HG03139 (cell line): ENCODE measurements around the gene ZNF679.
"Not testable (repeated sequence)": the region's sequence is repeated elsewhere in the genome, so short reads cannot be mapped to it uniquely, and the experiment has no call there.

Experiments used
- ATAC-seq: cut with Tn5 transposase; IDR thresholded peaks from one replicate; pipeline ENCODE4 v1.9.1; 2021; ENCODE audit not compliant: unreplicated experiment

ZNF679 gene

GRCh38 chr7:64228174-64228573 lies at the start of gene ZNF679:
TSS of gene ZNF679 (plus strand) at chr7:64228474. CDS start at chr7:64249118, 20,644 bp downstream.
- not testable (repeated sequence) for ATAC-seq

- no peak for ATAC-seq
These were observed 47.3 kb upstream of the ZNF679 start for GRCh38 chr7:64180989-64181388.

DNA sequence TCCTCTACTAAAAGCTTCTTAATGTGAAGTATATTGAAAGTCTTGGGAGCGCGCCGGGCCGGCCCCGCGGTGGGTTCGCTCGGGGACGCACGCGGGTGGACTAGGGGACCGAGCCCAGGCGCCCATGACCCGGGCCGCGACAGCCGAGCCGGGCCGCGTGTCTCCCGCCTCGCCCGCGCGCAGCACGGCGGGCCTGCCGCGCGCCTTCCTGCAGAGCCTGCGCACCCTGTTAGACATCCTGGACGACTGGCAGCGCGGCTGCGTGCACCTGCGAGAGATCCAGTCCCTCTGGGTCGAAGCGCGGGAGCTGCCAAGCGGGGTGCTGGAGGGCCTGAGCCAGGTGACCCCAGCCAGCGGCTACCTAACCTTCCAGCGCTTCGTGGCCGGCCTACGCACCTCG lies 46.7 kb upstream of the ZNF679 start:
- ATAC-seq: no peak

GRCh38 chr7:64182036-64182790 lies 46.1 kb upstream of the ZNF679 start:
- no peak for ATAC-seq

DNA sequence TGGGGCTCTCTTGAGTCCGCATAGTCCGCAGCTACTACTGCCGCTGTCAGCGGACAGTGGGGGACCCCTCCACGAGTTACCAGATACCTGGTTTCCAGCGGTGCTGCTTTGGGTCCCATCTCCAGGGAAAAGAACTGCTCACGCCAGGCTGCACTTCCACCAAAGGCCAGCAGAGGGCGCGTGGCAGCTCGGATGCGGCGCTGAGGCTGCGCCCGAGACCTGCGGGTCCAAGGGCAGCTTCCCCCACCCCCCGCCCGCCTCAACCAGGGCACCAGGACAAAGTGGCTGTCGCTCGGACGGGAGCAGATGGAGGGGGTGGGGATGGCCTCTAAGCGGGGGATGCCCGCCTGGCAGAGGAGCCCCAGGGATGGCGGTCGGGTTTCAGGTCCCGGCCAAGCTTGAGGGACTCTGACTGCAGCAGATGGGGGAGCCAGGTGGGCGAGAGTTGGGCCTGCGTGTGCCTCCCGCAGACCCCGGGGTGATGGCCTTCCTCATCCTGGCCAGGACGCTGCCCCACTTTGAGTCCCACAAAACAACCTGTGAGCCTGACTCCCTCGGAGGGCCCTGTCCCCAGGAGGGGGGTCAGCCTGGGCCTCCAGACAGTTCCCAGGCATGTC lies 45.0 kb upstream of the ZNF679 start:
- no peak for ATAC-seq

DNA sequence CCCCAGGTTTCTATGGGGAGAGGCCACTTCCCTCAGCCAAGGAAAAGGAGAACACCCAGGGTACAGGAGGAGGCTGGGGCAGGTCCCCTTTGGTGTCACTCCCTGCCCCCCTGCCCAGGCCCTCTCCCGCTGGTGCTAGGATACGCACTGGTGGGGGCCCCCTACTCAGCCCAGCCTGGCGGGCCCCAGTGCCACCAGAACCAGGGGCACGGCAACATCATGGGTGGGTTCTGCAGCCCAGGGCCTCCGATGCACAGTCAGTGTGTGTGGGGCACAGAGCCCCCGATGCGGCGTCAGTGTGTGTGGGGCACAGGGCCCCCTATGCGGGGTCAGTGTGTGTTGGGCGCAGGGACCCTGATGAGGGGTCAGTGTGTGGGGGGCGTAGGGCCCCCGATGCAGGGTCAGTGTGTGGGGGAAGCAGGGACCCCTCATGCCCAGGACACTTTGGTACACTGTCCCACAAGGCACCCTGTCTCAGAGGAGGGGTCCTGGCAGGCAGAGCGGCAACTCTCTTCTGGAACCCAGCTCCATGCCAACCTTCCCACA lies 44.4 kb upstream of the ZNF679 start:
- no peak for ATAC-seq

GRCh38 chr7:64184376-64184775 lies 43.9 kb upstream of the ZNF679 start:
- no peak for ATAC-seq

- ATAC-seq: no peak
These were observed 40.9 kb upstream of the ZNF679 start for GRCh38 chr7:64187408-64187807.

DNA sequence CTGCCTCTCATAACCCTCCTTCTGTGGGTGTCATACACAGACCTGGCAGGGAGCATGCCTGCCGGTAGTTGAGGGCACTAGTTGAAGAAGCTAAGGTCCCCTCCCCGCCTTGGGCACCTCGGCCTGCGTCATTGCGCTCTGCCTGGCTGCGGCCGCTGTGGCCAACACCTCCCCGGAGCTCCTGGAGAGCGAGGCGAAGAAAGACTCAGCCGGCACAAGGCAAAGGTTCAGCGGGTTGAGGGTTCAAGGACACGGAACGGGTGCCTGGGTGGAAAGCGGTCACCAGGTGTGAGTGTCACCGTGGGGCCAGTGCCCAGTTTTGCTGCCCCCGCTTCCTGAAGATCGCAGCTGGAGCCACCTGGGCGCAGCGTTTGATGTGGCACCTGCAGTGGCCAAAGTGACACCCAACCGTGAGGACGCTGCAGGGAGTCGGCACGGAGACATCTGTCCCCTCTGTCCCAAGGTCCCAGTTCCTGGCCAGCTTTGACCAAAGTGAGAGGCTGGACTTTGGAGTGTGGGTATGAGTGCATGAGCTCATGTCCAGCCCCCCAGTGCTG lies 36.0 kb upstream of the ZNF679 start:
- no peak for ATAC-seq

DNA sequence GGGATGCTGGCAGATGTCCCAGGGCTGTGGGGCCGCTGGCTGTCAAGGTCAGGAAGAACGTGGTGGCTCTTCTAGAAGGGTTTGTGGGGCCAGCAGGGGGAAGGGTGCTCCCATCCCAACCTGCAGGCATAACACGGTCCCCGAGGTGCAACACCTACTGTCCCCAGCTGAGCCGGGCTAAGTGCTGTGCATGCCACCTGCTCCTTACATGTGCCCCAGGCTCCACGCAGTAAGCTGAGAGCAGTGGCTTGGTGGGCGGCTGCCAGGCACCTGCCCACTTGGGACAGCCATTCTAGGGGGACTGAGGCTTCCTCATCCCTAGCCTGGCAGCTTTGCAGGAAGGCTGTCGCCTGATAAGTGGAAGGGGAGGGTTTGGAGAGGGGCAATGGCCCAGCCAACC lies 35.5 kb upstream of the ZNF679 start:
- no peak for ATAC-seq

- ATAC-seq: no peak
These were observed 21.4 kb upstream of the ZNF679 start, which contains the start of gene ZNF735 for GRCh38 chr7:64206903-64207302. TSS of gene ZNF735 (plus strand) at chr7:64207203. CDS start at chr7:64207203, 0 bp downstream.

DNA sequence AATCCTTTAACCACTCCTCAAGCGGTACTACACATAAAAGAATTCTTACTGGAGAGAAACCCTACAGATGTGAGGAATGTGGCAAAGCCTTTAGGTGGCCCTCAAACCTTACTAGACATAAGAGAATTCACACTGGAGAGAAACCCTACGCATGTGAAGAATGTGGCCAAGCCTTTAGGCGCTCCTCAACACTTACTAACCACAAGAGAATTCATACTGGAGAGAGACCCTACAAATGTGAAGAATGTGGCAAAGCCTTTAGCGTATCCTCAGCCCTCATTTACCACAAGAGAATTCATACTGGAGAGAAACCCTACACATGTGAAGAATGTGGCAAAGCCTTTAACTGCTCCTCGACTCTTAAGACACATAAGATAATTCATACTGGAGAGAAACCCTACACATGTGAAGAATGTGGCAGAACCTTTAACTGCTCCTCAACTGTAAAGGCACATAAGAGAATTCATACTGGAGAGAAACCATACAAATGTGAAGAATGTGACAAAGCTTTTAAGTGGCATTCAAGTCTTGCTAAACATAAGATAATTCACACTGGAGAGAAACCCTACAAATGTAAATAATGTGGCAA lies 8.5 kb upstream of the ZNF679 start:
- not testable (repeated sequence) for ATAC-seq

- ATAC-seq: no peak
These were observed 4.9 kb upstream of the ZNF679 start for GRCh38 chr7:64223366-64223765.

- no peak for ATAC-seq
These were observed 38.2 kb downstream of the ZNF679 start for GRCh38 chr7:64266341-64266919.

DNA sequence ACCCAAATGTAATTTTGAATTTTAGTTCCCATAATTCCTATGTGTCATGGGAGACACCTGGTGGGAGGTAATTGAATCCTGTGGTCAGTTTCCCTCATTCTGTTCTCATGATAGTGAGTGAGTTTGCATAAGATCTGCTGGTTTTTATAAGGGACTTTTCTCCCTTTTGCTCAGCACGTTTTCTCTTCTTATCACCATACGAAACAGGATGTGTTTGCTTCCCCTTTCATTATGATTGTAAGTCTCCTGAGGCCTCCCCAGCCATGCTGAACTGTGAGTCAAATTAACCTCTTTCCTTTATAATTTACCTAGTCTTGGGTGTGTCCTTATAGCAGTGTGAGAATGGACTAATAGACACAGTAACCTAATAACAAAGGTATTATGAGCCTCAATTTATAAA lies 49.4 kb downstream of the ZNF679 start:
- no peak for ATAC-seq

DNA sequence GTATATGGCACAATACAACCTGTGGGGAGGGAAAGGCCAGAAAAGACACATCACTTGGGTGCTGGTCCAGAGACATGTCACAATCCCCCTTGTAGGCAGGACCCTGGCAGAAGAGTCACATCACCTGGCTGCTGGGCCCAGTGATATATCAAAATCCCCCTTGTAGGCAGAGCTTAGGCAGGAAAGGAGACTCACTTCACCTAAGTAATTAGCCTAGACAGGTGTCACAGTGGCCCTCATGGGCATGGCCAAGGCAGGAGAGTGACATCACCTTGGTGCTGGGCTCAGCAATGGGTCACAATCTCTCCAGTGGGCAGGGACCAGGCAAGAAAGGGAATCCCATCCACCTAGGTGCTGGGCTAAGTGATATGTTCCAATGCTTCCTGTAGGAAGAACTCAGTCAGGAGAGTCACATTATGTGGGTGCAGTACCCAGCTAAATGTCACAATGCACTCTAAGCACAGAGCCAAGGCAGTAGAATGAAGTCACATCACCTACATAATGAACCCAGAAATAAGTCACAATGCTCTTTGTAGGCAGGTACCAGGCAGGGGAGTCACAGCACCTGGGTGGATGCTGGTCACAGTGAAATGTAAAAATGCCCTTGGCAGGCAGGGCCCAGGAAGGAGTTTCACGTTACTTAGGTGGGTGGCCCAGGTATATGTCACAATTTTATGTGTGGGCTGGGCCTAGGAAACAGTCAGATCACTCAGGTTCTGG lies 66.6 kb downstream of the ZNF679 start:
- ATAC-seq: no peak

- not testable (repeated sequence) for ATAC-seq
These were observed 69.1 kb downstream of the ZNF679 start for GRCh38 chr7:64297418-64297817.

DNA sequence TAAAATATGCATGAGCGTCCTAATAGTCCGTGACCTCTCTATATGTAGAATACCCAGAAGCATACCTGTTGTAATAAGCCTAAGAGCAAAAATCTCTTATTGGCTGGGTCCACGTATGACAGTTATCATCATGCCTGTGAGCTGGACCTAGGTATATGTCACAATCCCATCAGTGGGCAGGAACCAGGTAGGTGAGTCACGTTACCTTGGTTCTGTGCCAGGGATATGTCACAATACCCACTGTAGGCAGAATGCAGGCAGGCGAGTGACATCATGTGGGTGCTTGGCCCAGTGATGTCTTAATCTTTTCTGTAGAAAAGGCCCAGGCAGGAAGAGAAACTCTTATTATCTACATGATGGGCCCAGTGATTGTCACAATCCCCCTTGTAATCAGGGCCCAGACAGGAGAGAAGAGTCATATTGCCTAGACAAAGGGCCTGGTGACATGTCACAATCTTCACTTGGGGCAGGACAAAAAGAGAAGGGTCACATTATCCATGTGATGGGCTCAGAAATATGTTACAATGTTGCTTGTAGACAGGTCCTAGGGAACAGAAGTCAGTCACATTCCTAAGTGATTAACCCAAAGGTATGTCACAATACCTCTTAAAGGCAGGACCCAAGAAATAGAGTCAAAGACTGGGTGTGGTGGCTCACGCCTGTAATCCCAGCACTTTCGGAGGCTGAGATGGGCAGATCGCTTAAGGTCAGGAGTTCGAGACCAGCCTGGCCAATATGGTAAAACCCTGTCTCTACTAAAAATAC lies 72.5 kb downstream of the ZNF679 start:
- no peak for ATAC-seq

- peak; percentile 97 for ATAC-seq
These were observed 79.2 kb downstream of the ZNF679 start for GRCh38 chr7:64307254-64308015.
